ENCODE measurements around the gene EFHC1.

DNA sequence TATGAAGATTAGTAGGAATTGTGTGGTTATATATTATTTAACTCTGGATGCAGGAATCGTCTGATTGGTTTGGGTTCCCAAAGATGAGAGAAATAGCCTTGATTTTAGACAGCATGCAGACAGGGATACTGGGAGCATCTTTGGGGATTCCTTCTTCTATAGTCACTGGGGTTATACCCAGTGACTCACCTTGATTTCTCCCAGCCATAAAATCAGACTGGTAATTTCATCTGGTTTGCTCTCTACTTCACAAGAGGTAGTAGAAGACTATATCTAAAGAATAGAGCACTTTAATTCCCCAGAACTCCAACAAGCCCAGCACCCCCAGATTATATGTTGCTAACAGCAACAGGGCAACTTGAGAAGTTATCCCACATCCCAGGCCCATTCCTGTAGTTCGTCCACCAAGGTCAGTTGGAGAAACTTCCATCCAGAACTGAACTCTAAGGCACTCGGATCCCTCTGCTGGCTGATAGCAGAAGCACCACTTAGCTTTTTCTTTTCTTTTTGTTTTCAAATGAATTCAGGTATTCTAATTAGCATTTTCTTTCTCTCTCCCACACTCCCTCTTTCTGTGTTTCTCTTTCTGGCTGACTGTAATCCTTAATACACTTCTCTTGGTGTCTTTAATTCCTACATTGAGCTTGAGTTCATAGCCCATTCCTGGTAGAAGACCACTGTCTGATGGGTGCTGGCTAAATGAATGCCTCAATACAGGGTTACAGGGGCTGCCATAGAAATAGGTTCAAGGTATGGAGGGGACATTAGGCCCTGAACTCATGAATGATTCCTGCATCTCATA, 20.4 kb upstream of the EFHC1 start:
- TF ChIP-seq, protein P1, sequence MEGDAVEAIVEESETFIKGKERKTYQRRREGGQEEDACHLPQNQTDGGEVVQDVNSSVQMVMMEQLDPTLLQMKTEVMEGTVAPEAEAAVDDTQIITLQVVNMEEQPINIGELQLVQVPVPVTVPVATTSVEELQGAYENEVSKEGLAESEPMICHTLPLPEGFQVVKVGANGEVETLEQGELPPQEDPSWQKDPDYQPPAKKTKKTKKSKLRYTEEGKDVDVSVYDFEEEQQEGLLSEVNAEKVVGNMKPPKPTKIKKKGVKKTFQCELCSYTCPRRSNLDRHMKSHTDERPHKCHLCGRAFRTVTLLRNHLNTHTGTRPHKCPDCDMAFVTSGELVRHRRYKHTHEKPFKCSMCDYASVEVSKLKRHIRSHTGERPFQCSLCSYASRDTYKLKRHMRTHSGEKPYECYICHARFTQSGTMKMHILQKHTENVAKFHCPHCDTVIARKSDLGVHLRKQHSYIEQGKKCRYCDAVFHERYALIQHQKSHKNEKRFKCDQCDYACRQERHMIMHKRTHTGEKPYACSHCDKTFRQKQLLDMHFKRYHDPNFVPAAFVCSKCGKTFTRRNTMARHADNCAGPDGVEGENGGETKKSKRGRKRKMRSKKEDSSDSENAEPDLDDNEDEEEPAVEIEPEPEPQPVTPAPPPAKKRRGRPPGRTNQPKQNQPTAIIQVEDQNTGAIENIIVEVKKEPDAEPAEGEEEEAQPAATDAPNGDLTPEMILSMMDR (IDR thresholded peaks at IDR 0.05; ENCODE audit: insufficient read depth, low read depth, low read length): peak; percentile 88
- no peak for TF ChIP-seq EZH2 (IDR thresholded peaks at IDR 0.05; ENCODE audit: insufficient read depth, low read length)

Data from astrocyte (in vitro differentiated cells and primary cell).